ENCODE measurements around the gene GLIS1. TPM values are rescaled to one million over a fixed set of nuclear protein-coding genes. Genes with fewer than 3 reads are reported as not detected.

The GLIS1 gene
- total RNA-seq, 1 experiment from 2014 or later: 0.28 TPM

DNA sequence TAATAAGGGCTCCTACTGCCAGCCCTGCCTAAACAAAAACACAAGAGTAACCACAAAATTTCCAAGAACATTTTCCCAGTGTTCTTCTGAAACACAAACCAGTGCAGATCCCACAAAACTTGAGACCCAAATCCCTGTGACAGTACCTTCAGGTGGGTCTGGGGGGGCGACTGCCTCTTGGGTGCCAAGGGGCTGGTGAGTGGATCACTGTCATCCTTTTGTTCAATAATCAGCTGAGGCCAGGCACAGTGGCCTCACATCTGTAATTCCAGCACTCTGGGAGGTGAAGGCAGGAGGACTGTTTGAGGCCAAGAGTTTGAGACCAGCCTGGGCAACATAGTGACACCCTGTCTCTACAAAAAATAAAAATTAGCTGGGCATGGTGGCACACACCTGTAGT lies 87.6 kb downstream of the GLIS1 start:
- no peaks in the 10 kb centered on the region for H3K23me2 ChIP-seq (ENCODE audit: insufficient read length, low read depth, low read length, poor library complexity, severe bottlenecking)

More for the DNA sequence above, 87.6 kb downstream of the GLIS1 start:
- Histone ChIP-seq H3K56ac (ENCODE audit: insufficient read length, low read depth, low read length) (no peak overlapping the region), H4K5ac (ENCODE audit: insufficient read length, low read depth, low read length) (no peak overlapping the region), H3K9ac (ENCODE audit: extremely low read depth, insufficient read length, low read length) (no peak overlapping the region), H4K20me1 (ENCODE audit: control insufficient read depth, insufficient read depth, insufficient read length) (no peaks in the 10 kb centered on the region), H2BK5ac (ENCODE audit: insufficient read length, low read length) (no peak overlapping the region), H4K91ac (ENCODE audit: insufficient read length, low read depth, low read length) (no peak overlapping the region), H3K18ac (ENCODE audit: insufficient read length, low read depth, low read length) (no peak overlapping the region), H2BK12ac (ENCODE audit: insufficient read length, low read depth, low read length) (no peak overlapping the region), H3K27ac (ENCODE audit: insufficient read length, low read depth, low read length) (no peak overlapping the region), H3K23ac (ENCODE audit: insufficient read length, low read depth, low read length) (no peak overlapping the region), H3K79me1 (ENCODE audit: insufficient read depth, low read depth, low read length, poor library complexity, severe bottlenecking) (no peaks in the 10 kb centered on the region), H3T11ph (ENCODE audit: low read length) (no peak overlapping the region), H3K14ac (ENCODE audit: insufficient read depth, low read length) (no peak overlapping the region), H2AK5ac (ENCODE audit: insufficient read length, low read length) (no peak overlapping the region), H3K4me2 (ENCODE audit: insufficient read depth, insufficient read length, low read length) (no peak overlapping the region), H2BK15ac (ENCODE audit: low read depth, low read length) (no peak overlapping the region), H2BK120ac (ENCODE audit: low read depth, low read length, poor library complexity, severe bottlenecking) (no peak overlapping the region), H4K8ac (replicated peaks; ENCODE audit: insufficient read length, low read depth, low read length) (no peak overlapping the region), H3K4me1 (ENCODE audit: insufficient read depth, low read length) (no peaks in the 10 kb centered on the region; the same call in 1 of the 2 replicates), H3K4ac (ENCODE audit: low read depth, low read length) (no peak overlapping the region), H3K79me2 (ENCODE audit: insufficient read depth, low read length) (no peaks in the 10 kb centered on the region), H3K27me3 (ENCODE audit: insufficient read depth, low read length) (no peaks in the 10 kb centered on the region), H2BK20ac (ENCODE audit: low read depth, low read length, poor library complexity, severe bottlenecking) (no peak overlapping the region), H2AFZ (ENCODE audit: low read length) (no peak overlapping the region), H3K9me3 (ENCODE audit: control insufficient read depth, low read depth, low read length) (no peaks in the 10 kb centered on the region)
- H3K9me3 Mint-ChIP-seq: no peaks in the 10 kb centered on the region
- TF ChIP-seq, protein P1, sequence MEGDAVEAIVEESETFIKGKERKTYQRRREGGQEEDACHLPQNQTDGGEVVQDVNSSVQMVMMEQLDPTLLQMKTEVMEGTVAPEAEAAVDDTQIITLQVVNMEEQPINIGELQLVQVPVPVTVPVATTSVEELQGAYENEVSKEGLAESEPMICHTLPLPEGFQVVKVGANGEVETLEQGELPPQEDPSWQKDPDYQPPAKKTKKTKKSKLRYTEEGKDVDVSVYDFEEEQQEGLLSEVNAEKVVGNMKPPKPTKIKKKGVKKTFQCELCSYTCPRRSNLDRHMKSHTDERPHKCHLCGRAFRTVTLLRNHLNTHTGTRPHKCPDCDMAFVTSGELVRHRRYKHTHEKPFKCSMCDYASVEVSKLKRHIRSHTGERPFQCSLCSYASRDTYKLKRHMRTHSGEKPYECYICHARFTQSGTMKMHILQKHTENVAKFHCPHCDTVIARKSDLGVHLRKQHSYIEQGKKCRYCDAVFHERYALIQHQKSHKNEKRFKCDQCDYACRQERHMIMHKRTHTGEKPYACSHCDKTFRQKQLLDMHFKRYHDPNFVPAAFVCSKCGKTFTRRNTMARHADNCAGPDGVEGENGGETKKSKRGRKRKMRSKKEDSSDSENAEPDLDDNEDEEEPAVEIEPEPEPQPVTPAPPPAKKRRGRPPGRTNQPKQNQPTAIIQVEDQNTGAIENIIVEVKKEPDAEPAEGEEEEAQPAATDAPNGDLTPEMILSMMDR (conservative IDR thresholded peaks at IDR 0.05): no peak
- H3K4me1 Mint-ChIP-seq: peaks cover 11 to 18% of the 10 kb centered on the region in 2 experiments
- no peaks in the 10 kb centered on the region for H3K36me3 Mint-ChIP-seq (ENCODE audit: insufficient read depth in 1 of 3, low read depth in 3 of 3)
- DNase-seq: no peak
- no peak overlapping the region for H3K4me3 Mint-ChIP-seq
- H3K27ac Mint-ChIP-seq: no peak overlapping the region
- peaks cover 22% of the 10 kb centered on the region for H3K27me3 Mint-ChIP-seq (ENCODE audit: low read depth)
- WGBS (ENCODE audit: extremely low coverage, insufficient read length, low lambda C conversion rate): no CpG with 5 or more reads among the region's 1 CpG
